RWPE2 (cell line): ENCODE results near the gene FER.
"Not testable (repeated sequence)": the region's sequence is repeated elsewhere in the genome, so short reads cannot be mapped to it uniquely, and the experiment has no call there.

Experiments used
- ATAC-seq: fragments of 200-7000 bp; cut with Tn5 transposase; 3 replicates; pipeline ENCODE4 v1.9.1; 2021; ENCODE audit warnings: low read depth
- DNase-seq: peaks from one replicate; pipeline ENCODE4 v3.0.0-alpha.2; 2020; ENCODE audit warnings: low spot score
- H3K27ac ChIP-seq: fragments of 450-650 bp; 2 replicates; pipeline ENCODE4 v1.5.1; 2017; ENCODE audit warnings: mild to moderate bottlenecking; ENCODE audit not compliant: poor library complexity, severe bottlenecking
- H3K27me3 ChIP-seq: fragments of 250-450 bp; sonication (Bioruptor Pico); 2 replicates; pipeline ENCODE4 v1.5.1; 2021; ENCODE audit warnings: mild to moderate bottlenecking, moderate library complexity; ENCODE audit not compliant: insufficient read depth, poor library complexity, severe bottlenecking
- H3K36me3 ChIP-seq: fragments of 250-450 bp; sonication (Bioruptor Pico); 2 replicates; pipeline ENCODE4 v1.5.1; 2020; ENCODE audit warnings: low read depth, mild to moderate bottlenecking, moderate library complexity
- H3K4me1 ChIP-seq: fragments of 250-450 bp; sonication (Bioruptor Pico); 2 replicates; pipeline ENCODE4 v1.5.1; 2021; ENCODE audit warnings: mild to moderate bottlenecking, moderate library complexity; ENCODE audit not compliant: insufficient read depth, poor library complexity, severe bottlenecking
- H3K4me3 ChIP-seq: fragments of 250-450 bp; sonication (Bioruptor Pico); 2 replicates; pipeline ENCODE4 v1.5.1; 2021; ENCODE audit warnings: mild to moderate bottlenecking, moderate library complexity; ENCODE audit not compliant: severe bottlenecking
- H3K9me3 ChIP-seq: fragments of 250-450 bp; sonication (Bioruptor Pico); 2 replicates; pipeline ENCODE4 v1.5.1; 2021; ENCODE audit warnings: mild to moderate bottlenecking, moderate library complexity; ENCODE audit not compliant: severe bottlenecking
- CTCF ChIP-seq: fragments of 450-650 bp; IDR thresholded peaks from one replicate; pipeline ENCODE4 v1.5.1; 2017; ENCODE audit warnings: mild to moderate bottlenecking, moderate library complexity; ENCODE audit not compliant: poor library complexity, severe bottlenecking

The FER gene

DNA sequence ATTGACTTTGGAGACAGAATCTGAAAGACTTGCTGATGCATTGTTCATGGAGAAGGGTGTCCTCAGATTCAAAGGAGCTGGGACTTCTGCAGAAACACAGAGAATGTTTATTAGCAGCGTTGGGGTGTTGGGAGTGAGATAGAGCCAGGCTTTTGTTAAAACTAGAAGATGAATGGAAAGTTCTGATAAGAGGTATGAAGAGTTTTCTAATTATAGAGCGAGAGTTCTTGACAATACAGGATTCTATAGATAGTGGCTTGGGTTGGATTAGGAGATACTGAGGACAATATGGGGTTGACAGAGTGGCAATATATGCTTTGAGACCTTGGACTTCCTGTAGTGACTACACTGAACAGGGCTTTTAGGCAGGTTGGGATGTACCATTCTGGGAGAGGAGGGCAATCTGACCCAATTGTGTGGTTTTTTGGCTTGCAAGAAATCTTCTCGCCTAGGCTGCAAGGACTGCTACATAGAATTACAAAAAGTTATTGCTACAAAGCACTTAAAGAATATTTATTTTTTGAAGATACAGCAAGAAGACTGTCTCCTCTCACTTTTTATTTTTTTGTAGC lies 83.1 kb downstream of the FER start:
- no peak overlapping the region for H3K27ac ChIP-seq
- TF ChIP-seq CTCF, result no peak
- H3K4me1 ChIP-seq, result no peaks in the 10 kb centered on the region
- no peak overlapping the region for H3K4me3 ChIP-seq
- no peaks in the 10 kb centered on the region for H3K27me3 ChIP-seq
- no peaks in the 10 kb centered on the region for H3K9me3 ChIP-seq
- DNase-seq (no peak), ATAC-seq (no peak)
- H3K36me3 ChIP-seq, result peaks cover 4% of the 10 kb centered on the region; the same call in 1 of the 2 replicates

GRCh38 chr5:108836492-108836891 lies 88.8 kb downstream of the FER start:
- Histone ChIP-seq H3K27ac (no peak overlapping the region), H3K27me3 (no peaks in the 10 kb centered on the region), H3K4me3 (no peak overlapping the region), H3K9me3 (no peaks in the 10 kb centered on the region), H3K36me3 (peaks cover 11% of the 10 kb centered on the region; the same call in 1 of the 2 replicates), H3K4me1 (no peaks in the 10 kb centered on the region)
- no peak for TF ChIP-seq CTCF
- DNase-seq (no peak), ATAC-seq (no peak)

DNA sequence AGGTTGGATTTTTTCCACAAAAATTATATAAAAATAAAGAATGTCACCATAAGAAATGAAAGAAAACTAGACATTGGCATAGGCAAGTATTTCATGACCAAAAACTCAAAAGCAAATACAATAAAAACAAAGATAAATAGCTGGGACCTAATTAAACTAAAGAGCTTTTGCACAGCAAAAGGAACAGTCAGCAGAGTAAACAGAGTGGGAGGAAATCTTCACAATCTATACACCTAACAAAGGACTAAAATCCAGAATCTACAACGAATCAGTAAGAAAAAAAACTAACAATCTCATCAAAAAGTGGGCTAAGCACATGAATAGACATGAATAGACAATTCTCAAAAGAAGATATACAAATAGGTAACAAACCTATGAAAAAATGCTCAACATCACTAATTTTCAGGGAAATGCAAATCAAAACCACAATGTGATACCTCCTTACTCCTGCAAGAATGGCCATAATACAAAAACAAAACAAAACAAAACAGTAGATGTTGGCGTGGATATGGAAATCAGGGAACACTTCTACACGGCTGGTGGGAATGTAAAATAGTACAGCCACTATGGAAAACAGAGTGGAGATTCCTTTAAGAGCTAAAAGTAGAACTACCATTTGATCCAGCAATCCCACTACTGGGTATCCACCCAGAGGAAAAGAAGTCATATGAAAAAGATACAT lies 94.7 kb downstream of the FER start:
- not testable (repeated sequence) for DNase-seq, ATAC-seq, H3K27me3 ChIP-seq, H3K9me3 ChIP-seq, H3K4me3 ChIP-seq, H3K36me3 ChIP-seq, H3K4me1 ChIP-seq, H3K27ac ChIP-seq

GRCh38 chr5:108851129-108851528 lies 103.4 kb downstream of the FER start:
- not testable (repeated sequence) for H3K27me3 ChIP-seq, H3K4me3 ChIP-seq, DNase-seq, H3K36me3 ChIP-seq, H3K27ac ChIP-seq, H3K4me1 ChIP-seq, H3K9me3 ChIP-seq, ATAC-seq

- no peak for TF ChIP-seq CTCF
- Histone ChIP-seq H3K36me3 (peaks cover 4% of the 10 kb centered on the region), H3K27ac (no peak overlapping the region), H3K4me3 (no peak overlapping the region), H3K9me3 (peaks cover 2% of the 10 kb centered on the region), H3K4me1 (peaks cover 12% of the 10 kb centered on the region), H3K27me3 (no peaks in the 10 kb centered on the region)
- DNase-seq (no peak), ATAC-seq (no peak)
These were observed 110.2 kb downstream of the FER start for GRCh38 chr5:108857905-108858304.

- ATAC-seq (peak; percentile 77; the same call in 2 of the 3 replicates), DNase-seq (no peak)
- peaks cover 2% of the 10 kb centered on the region for H3K9me3 ChIP-seq
- no peak overlapping the region for H3K27ac ChIP-seq
- no peak for TF ChIP-seq CTCF
- no peaks in the 10 kb centered on the region for H3K27me3 ChIP-seq
- peaks cover 11% of the 10 kb centered on the region for H3K36me3 ChIP-seq
- H3K4me1 ChIP-seq, result peaks cover 12% of the 10 kb centered on the region
- no peak overlapping the region for H3K4me3 ChIP-seq
These were observed 111.3 kb downstream of the FER start for GRCh38 chr5:108858959-108859358.
